Testis (tissue), 3 donors: Measurements from ENCODE around the gene PYCR2. TPM values are rescaled to one million over a fixed set of nuclear protein-coding genes. Genes with fewer than 3 reads are reported as not detected.

Experiments
- DNase-seq: peaks from one replicate; pipeline ENCODE4 v3.0.0-alpha.2; 2019
- H3K27ac ChIP-seq, 2 donors: fragments of 200-600 bp; sonication (generic); one replicate each; pipeline ENCODE4 v1.5.1; 2019
- H3K27me3 ChIP-seq: fragments of 200-600 bp; sonication (generic); one replicate; pipeline ENCODE4 v1.5.1; 2019
- H3K36me3 ChIP-seq: fragments of 200-600 bp; sonication (generic); one replicate; pipeline ENCODE4 v1.5.1; 2017; ENCODE audit warnings: low read depth; ENCODE audit errors: missing control alignments
- H3K4me1 ChIP-seq: fragments of 200-600 bp; sonication (generic); one replicate; pipeline ENCODE4 v1.5.1; 2019
- H3K4me3 ChIP-seq, 2 donors: fragments of 200-600 bp; sonication (generic); one replicate each; pipeline ENCODE4 v1.5.1; 2017 to 2019
- H3K9me3 ChIP-seq: fragments of 200-600 bp; sonication (generic); one replicate; pipeline ENCODE4 v1.5.1; 2017
- CTCF ChIP-seq, 3 experiments: fragments of 450-650 bp in 2 of 3; fragments of 200-600 bp in 1 of 3; sonication (generic) in 1 of 3; IDR thresholded peaks; one replicate each; pipeline ENCODE4 v1.5.1; 2016 to 2019; ENCODE audit warnings: antibody characterized with exemption in 3 of 3, mild to moderate bottlenecking in 2 of 3, moderate library complexity in 1 of 3
- POLR2A ChIP-seq: fragments of 450-650 bp; IDR thresholded peaks from one replicate; pipeline ENCODE4 v1.6.1; 2017; ENCODE audit warnings: antibody characterized with exemption, mild to moderate bottlenecking, moderate library complexity
- WGBS, 2 donors: methylation state at CpG; one replicate each; pipeline ENCODE4 v1.1.5; 2018; 5-methylcytosine and 5-hydroxymethylcytosine counted together
- intact Hi-C: fragments of 100-400 bp; cut with DNase I; formaldehyde crosslinking; loops from one replicate; pipeline ENCODE4 v1.15.1; 2023; ENCODE audit warnings: low total_unique reads
- polyA plus RNA-seq: library from polyadenylated mRNA; stranded (reverse); fragments of 350-450 nt; fragmentation: Illumina TruSeq; extraction: RNeasy Lipid Tissue Mini Kit (QIAGEN cat#74804); gene quantifications from one replicate; pipeline ENCODE4 v1.2.3, GENCODE V29; 2014; ENCODE audit warnings: low read depth, low replicate concordance; ENCODE audit not compliant: insufficient read depth
- total RNA-seq, 2 donors: library from RNA; depleted of rRNA; stranded (reverse); fragments of >200 nt; gene quantifications; one replicate each; pipeline ENCODE4 v1.2.3, GENCODE V29; 2016

PYCR2 gene
- total and polyA plus RNA-seq, 3 donors from 2014 or later: 60.7 to 85.3 (median 64.2) TPM

GRCh38 chr1:225965231-225965630 is 41.2 kb upstream of the PYCR2 start:
- intact Hi-C loops: no loop called here
- Histone ChIP-seq H3K4me1 (no peaks in the 10 kb centered on the region), H3K9me3 (no peaks in the 10 kb centered on the region), H3K27ac (peak overlapping the region in 1 of 2 donors; percentile 41), H3K27me3 (no peaks in the 10 kb centered on the region), H3K4me3 (no peak overlapping the region), H3K36me3 (no peaks in the 10 kb centered on the region)
- WGBS, 2 donors: 43 to 80% methylated on average over 5 of the region's 5 CpGs
- DNase-seq: no peak
- TF ChIP-seq CTCF (IDR thresholded peaks at IDR 0.05): no peak

GRCh38 chr1:225963735-225964530 is 39.9 kb upstream of the PYCR2 start:
- 88 to 95% methylated on average over 15 of the region's 15 CpGs for WGBS, 2 donors
- Histone ChIP-seq H3K27me3 (no peaks in the 10 kb centered on the region), H3K27ac (no peak overlapping the region), H3K4me3 (no peak overlapping the region), H3K9me3 (no peaks in the 10 kb centered on the region), H3K36me3 (no peaks in the 10 kb centered on the region), H3K4me1 (no peaks in the 10 kb centered on the region)
- intact Hi-C loops: no loop called here
- TF ChIP-seq POLR2A: no peak
- no peak for TF ChIP-seq CTCF (IDR thresholded peaks at IDR 0.05)
- DNase-seq: no peak

- Histone ChIP-seq H3K4me1 (no peaks in the 10 kb centered on the region), H3K27ac (no peak overlapping the region), H3K9me3 (no peaks in the 10 kb centered on the region), H3K36me3 (no peaks in the 10 kb centered on the region), H3K4me3 (peak overlapping the region in 1 of 2 donors; percentile 7), H3K27me3 (no peaks in the 10 kb centered on the region)
- 16 to 27% methylated on average over 21 of the region's 21 CpGs for WGBS, 2 donors
- DNase-seq: peak; percentile 79
- intact Hi-C loops: no loop called here
- no peak for TF ChIP-seq POLR2A
- peak in 2 of 3 experiments; percentile 39 to 61 for TF ChIP-seq CTCF (IDR thresholded peaks at IDR 0.05)
Measured at GRCh38 chr1:225962440-225962975, 38.5 kb upstream of the PYCR2 start.

GRCh38 chr1:225961659-225962439 is 37.8 kb upstream of the PYCR2 start:
- H3K4me3 ChIP-seq: no peak overlapping the region
- no peak for TF ChIP-seq CTCF (IDR thresholded peaks at IDR 0.05)
- no peak for TF ChIP-seq POLR2A
- no peaks in the 10 kb centered on the region for H3K4me1 ChIP-seq
- 34 to 49% methylated on average over 20 of the region's 20 CpGs for WGBS, 2 donors
- H3K36me3 ChIP-seq: no peaks in the 10 kb centered on the region
- H3K27ac ChIP-seq: no peak overlapping the region
- no peak for DNase-seq
- H3K9me3 ChIP-seq: no peaks in the 10 kb centered on the region
- H3K27me3 ChIP-seq: no peaks in the 10 kb centered on the region
- intact Hi-C loops: no loop called here
